HG03520 (cell line): ENCODE measurements around the gene DRAP1.

Experiments
- ATAC-seq: cut with Tn5 transposase; IDR thresholded peaks from one replicate; pipeline ENCODE4 v1.9.1; 2021; ENCODE audit warnings: mild to moderate bottlenecking, moderate library complexity; ENCODE audit not compliant: unreplicated experiment

Gene DRAP1

GRCh38 chr11:65903715-65904114, 15.5 kb upstream of the DRAP1 start:
- ATAC-seq = no peak

- ATAC-seq = no peak
These were observed 12.6 kb upstream of the DRAP1 start for GRCh38 chr11:65906602-65907001.

GRCh38 chr11:65907878-65908277, 11.3 kb upstream of the DRAP1 start:
- ATAC-seq = no peak

- ATAC-seq = no peak
These were observed 7.3 kb upstream of the DRAP1 start for GRCh38 chr11:65911682-65912568.

GRCh38 chr11:65912845-65913244, 6.4 kb upstream of the DRAP1 start:
- no peak for ATAC-seq

- ATAC-seq = no peak
These were observed 4.0 kb upstream of the DRAP1 start for GRCh38 chr11:65915101-65915820.

GRCh38 chr11:65915821-65916251, 3.4 kb upstream of the DRAP1 start:
- no peak for ATAC-seq

- ATAC-seq = no peak
These were observed 2.8 kb upstream of the DRAP1 start for GRCh38 chr11:65916391-65916790.

GRCh38 chr11:65917077-65917433, 2.2 kb upstream of the DRAP1 start:
- ATAC-seq = no peak

- no peak for ATAC-seq
These were observed 1.6 kb upstream of the DRAP1 start for GRCh38 chr11:65917434-65918210.

- peak; percentile 42 for ATAC-seq
These were observed 750 bp upstream of the DRAP1 start, which contains the start of gene C11orf68 for GRCh38 chr11:65918211-65919140. C11orf68 (minus strand) TSS chr11:65919062; CDS start chr11:65919031, 31 bp downstream.

GRCh38 chr11:65919573-65920371, 546 bp downstream of the DRAP1 start:
- peak; percentile 34 for ATAC-seq

- ATAC-seq = no peak
These were observed 1.2 kb downstream of the DRAP1 start for GRCh38 chr11:65920372-65920802.

GRCh38 chr11:65921033-65921555, 1.9 kb downstream of the DRAP1 start:
- ATAC-seq = no peak

- ATAC-seq = no peak
These were observed 2.6 kb downstream of the DRAP1 start for GRCh38 chr11:65921876-65922275.

GRCh38 chr11:65922565-65922964, 3.3 kb downstream of the DRAP1 start:
- no peak for ATAC-seq

- no peak for ATAC-seq
These were observed 6.2 kb downstream of the DRAP1 start for GRCh38 chr11:65925397-65925796.

- ATAC-seq = no peak
These were observed 8.7 kb downstream of the DRAP1 start for GRCh38 chr11:65927904-65928397.

- ATAC-seq = no peak
These were observed 9.4 kb downstream of the DRAP1 start for GRCh38 chr11:65928667-65929066.
